Uterus (tissue), 4 donors: ENCODE data around the gene H2AZ2. TPM values are rescaled to one million over a fixed set of nuclear protein-coding genes. Genes with fewer than 3 reads are reported as not detected.
"Not testable (repeated sequence)": the region's sequence is repeated elsewhere in the genome, so short reads cannot be mapped to it uniquely, and the experiment has no call there.

Source experiments
- DNase-seq, 2 donors: peaks; one replicate each; pipeline ENCODE4 v3.0.0-alpha.2; 2019 to 2020
- H3K27ac ChIP-seq, 2 donors: fragments of 200-600 bp; sonication (generic); 1 replicate in 1 of 2; 2 replicates in 1 of 2; pipeline ENCODE4 v1.5.1; 2016 to 2018
- H3K27me3 ChIP-seq, 2 donors: fragments of 200-600 bp; sonication (generic); one replicate each; pipeline ENCODE4 v1.5.1; 2018 to 2019; ENCODE audit warnings: control low read depth in 1 of 2
- H3K36me3 ChIP-seq, 2 donors: fragments of 200-600 bp; sonication (generic); one replicate each; pipeline ENCODE4 v1.5.1; 2019; ENCODE audit warnings: control low read depth in 1 of 2
- H3K4me1 ChIP-seq, 2 donors: fragments of 200-600 bp; sonication (generic); one replicate each; pipeline ENCODE4 v1.5.1; 2018 to 2019; ENCODE audit warnings: control low read depth in 1 of 2
- H3K4me3 ChIP-seq, 2 donors: fragments of 200-600 bp; sonication (generic); 1 replicate in 1 of 2; 2 replicates in 1 of 2; pipeline ENCODE4 v1.5.1; 2018 to 2019; ENCODE audit warnings: mild to moderate bottlenecking in 1 of 2
- H3K9me3 ChIP-seq, 2 donors: fragments of 200-600 bp; sonication (generic); one replicate each; pipeline ENCODE4 v1.5.1; 2019; ENCODE audit warnings: control low read depth in 1 of 2
- CTCF ChIP-seq, 4 experiments: fragments of 200-600 bp in 2 of 4; fragments of 450-650 bp in 2 of 4; sonication (generic) in 2 of 4; IDR thresholded peaks; one replicate each; pipeline ENCODE4 v1.5.1; 2016 to 2019; ENCODE audit warnings: antibody characterized with exemption in 4 of 4, mild to moderate bottlenecking in 2 of 4, moderate library complexity in 1 of 4
- POLR2A ChIP-seq, 2 donors: fragments of 450-650 bp; IDR thresholded peaks; one replicate each; pipeline ENCODE4 v1.6.1; 2016; ENCODE audit warnings: antibody characterized with exemption in 2 of 2, mild to moderate bottlenecking in 1 of 2, moderate library complexity in 1 of 2
- intact Hi-C: fragments of 100-400 bp; cut with DNase I; formaldehyde crosslinking; loops from one replicate; pipeline ENCODE4 v1.15.1; 2023; ENCODE audit warnings: low total_unique reads
- total RNA-seq, 4 donors: library from RNA; depleted of rRNA in 3 of 4; stranded (reverse); fragments of >200 nt in 3 of 4; gene quantifications; one replicate each; pipeline versions ENCODE4 v1.1.0 to v1.2.4, GENCODE V29; 2014 to 2023
- donor health status: DM: yes; HTN: yes; CAD: no.

The H2AZ2 gene
- total RNA-seq, 4 donors from 2014 or later = 77.9 to 270 (median 212) TPM

GRCh38 chr7:44881066-44881600 is 33.2 kb upstream of the H2AZ2 start:
- H3K4me3 ChIP-seq = no peak overlapping the region
- no peak overlapping the region for H3K27ac ChIP-seq
- H3K36me3 ChIP-seq = no peaks in the 10 kb centered on the region
- no peaks in the 10 kb centered on the region for H3K27me3 ChIP-seq
- no peaks in the 10 kb centered on the region for H3K9me3 ChIP-seq
- intact Hi-C loops = no loop called here
- peaks cover 20 to 31% of the 10 kb centered on the region in 2 donors for H3K4me1 ChIP-seq
- no peak for DNase-seq
- TF ChIP-seq POLR2A (IDR thresholded peaks at IDR 0.05) (no peak), CTCF (IDR thresholded peaks at IDR 0.05) (no peak)

- H3K27me3 ChIP-seq = no peaks in the 10 kb centered on the region
- H3K9me3 ChIP-seq = no peaks in the 10 kb centered on the region
- no peak overlapping the region for H3K4me3 ChIP-seq
- peaks cover 15 to 31% of the 10 kb centered on the region in 2 donors for H3K4me1 ChIP-seq
- no peak for DNase-seq
- H3K27ac ChIP-seq = no peak overlapping the region
- H3K36me3 ChIP-seq = no peaks in the 10 kb centered on the region
- intact Hi-C loops = no loop called here
- no peak for TF ChIP-seq CTCF (IDR thresholded peaks at IDR 0.05)
- TF ChIP-seq POLR2A (IDR thresholded peaks at IDR 0.05) = no peak
Measured at GRCh38 chr7:44880317-44881018, 32.6 kb upstream of the H2AZ2 start.

- no peak overlapping the region for H3K27ac ChIP-seq
- peaks cover 0 to 10% of the 10 kb centered on the region in 2 donors for H3K4me1 ChIP-seq
- H3K4me3 ChIP-seq = no peak overlapping the region
- TF ChIP-seq POLR2A (IDR thresholded peaks at IDR 0.05) (no peak), CTCF (IDR thresholded peaks at IDR 0.05) (no peak)
- DNase-seq = no peak
- no peaks in the 10 kb centered on the region for H3K27me3 ChIP-seq
- no peaks in the 10 kb centered on the region for H3K9me3 ChIP-seq
- intact Hi-C loops = no loop called here
- H3K36me3 ChIP-seq = no peaks in the 10 kb centered on the region
Measured at GRCh38 chr7:44876393-44876792, 28.5 kb upstream of the H2AZ2 start.

GRCh38 chr7:44875241-44875640 is 27.4 kb upstream of the H2AZ2 start:
- Histone ChIP-seq H3K27ac (no peak overlapping the region), H3K27me3 (no peaks in the 10 kb centered on the region), H3K4me3 (no peak overlapping the region), H3K4me1 (peaks cover 0 to 8% of the 10 kb centered on the region in 2 donors), H3K36me3 (no peaks in the 10 kb centered on the region), H3K9me3 (no peaks in the 10 kb centered on the region)
- intact Hi-C loops = no loop called here
- TF ChIP-seq CTCF (IDR thresholded peaks at IDR 0.05) (no peak), POLR2A (IDR thresholded peaks at IDR 0.05) (no peak)
- DNase-seq = no peak

- no peaks in the 10 kb centered on the region for H3K9me3 ChIP-seq
- no peak overlapping the region for H3K4me3 ChIP-seq
- no peak for DNase-seq
- intact Hi-C loops = no loop called here
- H3K27me3 ChIP-seq = no peaks in the 10 kb centered on the region
- H3K27ac ChIP-seq = no peak overlapping the region
- H3K36me3 ChIP-seq = no peaks in the 10 kb centered on the region
- H3K4me1 ChIP-seq = no peaks in the 10 kb centered on the region
- TF ChIP-seq CTCF (IDR thresholded peaks at IDR 0.05) (no peak), POLR2A (IDR thresholded peaks at IDR 0.05) (no peak)
Measured at GRCh38 chr7:44872787-44873186, 24.9 kb upstream of the H2AZ2 start.

GRCh38 chr7:44871918-44872317 is 24.0 kb upstream of the H2AZ2 start:
- H3K4me1 ChIP-seq, H3K4me3 ChIP-seq, intact Hi-C loops, DNase-seq, H3K27ac ChIP-seq, H3K27me3 ChIP-seq, H3K9me3 ChIP-seq, H3K36me3 ChIP-seq: not testable (repeated sequence)

GRCh38 chr7:44870780-44871179 is 22.9 kb upstream of the H2AZ2 start:
- H3K4me3 ChIP-seq, H3K9me3 ChIP-seq, H3K36me3 ChIP-seq, H3K27ac ChIP-seq, intact Hi-C loops, DNase-seq, H3K4me1 ChIP-seq, H3K27me3 ChIP-seq: not testable (repeated sequence)

GRCh38 chr7:44870336-44870735 is 22.4 kb upstream of the H2AZ2 start:
- H3K4me1 ChIP-seq, intact Hi-C loops, DNase-seq, H3K9me3 ChIP-seq, H3K27me3 ChIP-seq, H3K4me3 ChIP-seq, H3K27ac ChIP-seq, H3K36me3 ChIP-seq: not testable (repeated sequence)
